H1 (cell line): Measurements from ENCODE around the gene FOXO1. TPM values are rescaled to one million over a fixed set of nuclear protein-coding genes. Genes with fewer than 3 reads are reported as not detected.

ENCODE experiments used
- CTCF ChIA-PET: fragments of 300-600 bp; sonication (Branson Sonifier 250); formaldehyde crosslinking; loops from one replicate; lab custom pipeline; 2021; ENCODE audit not compliant: partially characterized antibody; lab: Charles Lee
- POLR2A ChIA-PET: fragments of 300-600 bp; sonication (Branson Sonifier 250); formaldehyde crosslinking; loops from one replicate; lab custom pipeline; 2021; ENCODE audit warnings: inconsistent platforms; ENCODE audit not compliant: partially characterized antibody; lab: Charles Lee
- DNase-seq, 2 experiments: peaks; one replicate each; pipeline versions ENCODE4 v3.0.0 to v3.0.0-alpha.2; 2010 to 2022; ENCODE audit warnings: low spot score in 2 of 2, low read depth in 1 of 2, mixed read lengths in 1 of 2
- FAIRE-seq: peaks from 2 replicates; lab custom pipeline; 2011; peaks lifted over from hg19 to GRCh38; lab: Jason Lieb, UNC
- H2AFZ ChIP-seq: 2 replicates; pipeline ENCODE4 v1.8.1; 2012; ENCODE audit warnings: low read length, inconsistent platforms
- H2AK5ac ChIP-seq: 2 replicates; pipeline ENCODE4 v1.6.1; 2013; ENCODE audit warnings: low read depth, low read length
- H2BK120ac ChIP-seq: replicated peaks from 2 replicates; pipeline ENCODE3; 2013; ENCODE audit warnings: low read depth, low read length, inconsistent platforms
- H2BK12ac ChIP-seq: 2 replicates; pipeline ENCODE4 v1.6.1; 2013; ENCODE audit warnings: low read depth, low read length
- H2BK15ac ChIP-seq: 2 replicates; pipeline ENCODE4 v1.6.1; 2013; ENCODE audit warnings: low read length
- H2BK20ac ChIP-seq: 2 replicates; pipeline ENCODE4 v1.6.1; 2013; ENCODE audit warnings: low read length
- H2BK5ac ChIP-seq: 2 replicates; pipeline ENCODE4 v1.6.1; 2013; ENCODE audit warnings: low read depth, low read length
- H3K14ac ChIP-seq: 2 replicates; pipeline ENCODE4 v1.6.1; 2013; ENCODE audit warnings: inconsistent platforms; ENCODE audit not compliant: insufficient read length
- H3K18ac ChIP-seq: 2 replicates; pipeline ENCODE4 v1.6.1; 2013; ENCODE audit warnings: low read length; ENCODE audit errors: extremely low read depth
- H3K23ac ChIP-seq: 2 replicates; pipeline ENCODE4 v1.6.1; 2013; ENCODE audit warnings: inconsistent platforms; ENCODE audit not compliant: insufficient read length
- H3K23me2 ChIP-seq: 2 replicates; pipeline ENCODE4 v1.6.1; 2013; ENCODE audit warnings: low read depth, low read length
- H3K27ac ChIP-seq: 2 replicates; pipeline ENCODE4 v1.6.1; 2011; ENCODE audit warnings: low read depth, low read length, inconsistent platforms
- H3K27me3 ChIP-seq, 4 experiments: replicated peaks in 1 of 4; 1 replicate in 1 of 4; 2 replicates in 3 of 4; pipeline versions ENCODE4 v1.6.1 to v1.8.1; 2011 to 2013; ENCODE audit warnings: low read length in 3 of 4, mild to moderate bottlenecking in 3 of 4, inconsistent platforms in 2 of 4, mixed read lengths in 2 of 4, moderate library complexity in 1 of 4; ENCODE audit not compliant: control insufficient read depth in 3 of 4, insufficient read depth in 3 of 4; ENCODE audit errors: extremely low read depth in 1 of 4
- H3K36me3 ChIP-seq, 4 experiments: 2 replicates each; pipeline versions ENCODE4 v1.6.1 to v1.8.1; 2011 to 2013; ENCODE audit warnings: mild to moderate bottlenecking in 4 of 4, low read length in 3 of 4, moderate library complexity in 2 of 4, control low read depth in 1 of 4, inconsistent platforms in 1 of 4; ENCODE audit not compliant: insufficient read depth in 4 of 4, control insufficient read depth in 2 of 4
- H3K4ac ChIP-seq: replicated peaks from 2 replicates; pipeline ENCODE3; 2013; ENCODE audit warnings: low read length, low read depth, mixed read lengths, inconsistent platforms; ENCODE audit not compliant: insufficient read length
- H3K4me1 ChIP-seq, 4 experiments: replicated peaks in 1 of 4; 1 replicate in 1 of 4; 2 replicates in 3 of 4; pipeline versions ENCODE4 v1.6.1 to v1.8.1; 2011 to 2013; ENCODE audit warnings: low read length in 3 of 4, inconsistent platforms in 2 of 4, mixed read lengths in 1 of 4; ENCODE audit not compliant: insufficient read depth in 4 of 4, control insufficient read depth in 3 of 4
- H3K4me2 ChIP-seq, 2 experiments: 2 replicates each; pipeline versions ENCODE4 v1.6.1 to v1.8.1; 2011 to 2013; ENCODE audit warnings: low read depth in 2 of 2, low read length in 2 of 2, control low read depth in 1 of 2, inconsistent platforms in 1 of 2, mild to moderate bottlenecking in 1 of 2; ENCODE audit not compliant: insufficient read depth in 1 of 2
- H3K4me3 ChIP-seq, 4 experiments: fragments of 200-600, 300-600 bp in 1 of 4; sonication (generic), shearing (Covaris generic), sonication (Bioruptor Twin) in 1 of 4; 2 replicates each; pipeline versions ENCODE4 v1.5.1 to v1.8.1; 2011 to 2016; ENCODE audit warnings: low read length in 4 of 4, low read depth in 3 of 4, control low read depth in 2 of 4, inconsistent platforms in 2 of 4, mild to moderate bottlenecking in 2 of 4, mixed read lengths in 1 of 4, moderate library complexity in 1 of 4; ENCODE audit not compliant: insufficient read depth in 2 of 4; ENCODE audit errors: extremely low read depth in 1 of 4
- H3K56ac ChIP-seq: replicated peaks from 2 replicates; pipeline ENCODE3; 2013; ENCODE audit warnings: low read depth, mild to moderate bottlenecking, mixed read lengths, low read length, inconsistent platforms; ENCODE audit not compliant: insufficient read length
- H3K79me1 ChIP-seq: 2 replicates; pipeline ENCODE4 v1.6.1; 2013; ENCODE audit warnings: low read depth, low read length, control low read depth
- H3K79me2 ChIP-seq, 2 experiments: 2 replicates each; pipeline versions ENCODE4 v1.6.1 to v1.8.1; 2012 to 2013; ENCODE audit warnings: low read length in 2 of 2, mild to moderate bottlenecking in 2 of 2, inconsistent platforms in 1 of 2; ENCODE audit not compliant: insufficient read depth in 2 of 2, control insufficient read depth in 1 of 2
- H3K9ac ChIP-seq, 4 experiments: replicated peaks in 1 of 4; 1 replicate in 1 of 4; 2 replicates in 3 of 4; pipeline versions ENCODE4 v1.6.1 to v1.8.1; 2011 to 2013; ENCODE audit warnings: low read depth in 3 of 4, low read length in 3 of 4, control low read depth in 2 of 4, mild to moderate bottlenecking in 2 of 4, moderate library complexity in 2 of 4, inconsistent platforms in 1 of 4; ENCODE audit errors: extremely low read depth in 1 of 4
- H3K9me3 ChIP-seq, 2 experiments: 2 replicates each; pipeline versions ENCODE4 v1.6.1 to v1.8.1; 2012 to 2013; ENCODE audit warnings: mild to moderate bottlenecking in 2 of 2, moderate library complexity in 2 of 2, control low read depth in 1 of 2, inconsistent platforms in 1 of 2, low read depth in 1 of 2, low read length in 1 of 2, mixed read lengths in 1 of 2; ENCODE audit not compliant: insufficient read depth in 2 of 2
- H4K20me1 ChIP-seq, 2 experiments: replicated peaks in 1 of 2; 2 replicates each; pipeline versions ENCODE3 to v1.8.1; 2011 to 2013; ENCODE audit warnings: inconsistent platforms in 2 of 2, low read length in 2 of 2, mild to moderate bottlenecking in 1 of 2; ENCODE audit not compliant: insufficient read depth in 2 of 2, control insufficient read depth in 1 of 2
- H4K5ac ChIP-seq: 2 replicates; pipeline ENCODE4 v1.6.1; 2013; ENCODE audit warnings: low read length, low read depth, mixed read lengths, inconsistent platforms; ENCODE audit not compliant: insufficient read length
- H4K8ac ChIP-seq: 2 replicates; pipeline ENCODE4 v1.8.0; 2013; ENCODE audit warnings: mild to moderate bottlenecking, moderate library complexity, low read length, inconsistent platforms; ENCODE audit not compliant: insufficient read depth; ENCODE audit errors: extremely low read depth
- H4K91ac ChIP-seq: replicated peaks from 2 replicates; pipeline ENCODE3; 2013; ENCODE audit warnings: low read length, mixed read lengths, inconsistent platforms; ENCODE audit not compliant: insufficient read length
- CBX8 ChIP-seq: fragments of 300-800, 300-1000 bp; sonication (generic); IDR thresholded peaks from 2 replicates; pipeline ENCODE4 v1.7.1; 2016; ENCODE audit warnings: low read depth, low read length, borderline replicate concordance
- CHD2 ChIP-seq: IDR thresholded peaks from 2 replicates; pipeline ENCODE4 v1.6.1; 2012; ENCODE audit warnings: low read length, improper control_type of control experiment
- CREB1 ChIP-seq: IDR thresholded peaks from 2 replicates; pipeline ENCODE4 v1.6.1; 2012; ENCODE audit warnings: inconsistent platforms
- EGR1 ChIP-seq: IDR thresholded peaks from 2 replicates; pipeline ENCODE4 v1.6.1; 2011; ENCODE audit warnings: low read depth, low read length, borderline replicate concordance
- FOSL1 ChIP-seq: IDR thresholded peaks from 2 replicates; pipeline ENCODE4 v1.6.1; 2011; ENCODE audit warnings: mild to moderate bottlenecking, low read depth, low read length, moderate library complexity; ENCODE audit not compliant: insufficient read depth
- GABPA ChIP-seq: IDR thresholded peaks from 2 replicates; pipeline ENCODE4 v1.6.1; 2011; ENCODE audit warnings: mild to moderate bottlenecking, low read length, moderate library complexity, borderline replicate concordance; ENCODE audit not compliant: insufficient read depth
- HDAC6 ChIP-seq: IDR thresholded peaks from one replicate; pipeline ENCODE4 v1.7.1; 2012; ENCODE audit warnings: low read depth, mild to moderate bottlenecking, inconsistent platforms, low read length, moderate library complexity
- JUN ChIP-seq: IDR thresholded peaks from 2 replicates; pipeline ENCODE4 v1.6.1; 2011; ENCODE audit warnings: low read depth, mild to moderate bottlenecking, improper control_type of control experiment, low read length
- JUND ChIP-seq: IDR thresholded peaks from 2 replicates; pipeline ENCODE4 v1.6.1; 2011; ENCODE audit warnings: mild to moderate bottlenecking, improper control_type of control experiment, low read length
- NRF1 ChIP-seq: IDR thresholded peaks from 2 replicates; pipeline ENCODE4 v1.6.1; 2011; ENCODE audit warnings: mild to moderate bottlenecking, low read depth, low read length, improper control_type of control experiment
- RFX5 ChIP-seq: IDR thresholded peaks from 2 replicates; pipeline ENCODE4 v1.6.1; 2011; ENCODE audit warnings: low read depth, low read length, improper control_type of control experiment, borderline replicate concordance
- RNF2 ChIP-seq: fragments of 200-900, 300-1000 bp; sonication (generic); IDR thresholded peaks from 2 replicates; pipeline ENCODE4 v1.7.1; 2016; ENCODE audit warnings: borderline replicate concordance, low read depth, mild to moderate bottlenecking, antibody characterized with exemption, low read length; ENCODE audit not compliant: poor library complexity, severe bottlenecking; ENCODE audit errors: missing control alignments
- SIRT6 ChIP-seq: IDR thresholded peaks from one replicate; pipeline ENCODE4 v1.7.1; 2012; ENCODE audit warnings: low read length, inconsistent platforms
- SIX5 ChIP-seq: IDR thresholded peaks from 2 replicates; pipeline ENCODE4 v1.6.1; 2011; ENCODE audit warnings: mild to moderate bottlenecking, low read depth, low read length
- SP4 ChIP-seq: IDR thresholded peaks from 2 replicates; pipeline ENCODE4 v1.6.1; 2012; ENCODE audit warnings: low read length, inconsistent platforms
- TAF1 ChIP-seq: IDR thresholded peaks from 2 replicates; pipeline ENCODE4 v1.6.1; 2011; ENCODE audit warnings: mild to moderate bottlenecking, low read depth, low read length
- WGBS, 2 experiments: shearing (Covaris generic) in 1 of 2; methylation state at CpG; one replicate each; pipeline versions ENCODE4 v1.1.6 to v1.1.7; 2013 to 2015; ENCODE audit warnings: low lambda C conversion rate in 2 of 2, mixed read lengths in 2 of 2, inconsistent platforms in 1 of 2, low coverage in 1 of 2, missing lambda C conversion rate in 1 of 2; ENCODE audit not compliant: insufficient replicate concordance in 2 of 2, insufficient coverage in 1 of 2, insufficient read length in 1 of 2; ENCODE audit errors: extremely low coverage in 1 of 2, missing lambda C conversion rate in 1 of 2; 5-methylcytosine and 5-hydroxymethylcytosine counted together
- polyA plus RNA-seq, 7 experiments: library from polyadenylated mRNA; depleted of rRNA in 3 of 7; stranded (reverse) in 5 of 7; unstranded in 2 of 7; fragments of >200 nt in 5 of 7; fragments of 200-250 nt in 2 of 7; gene quantifications; 1 replicate in 5 of 7; 2 replicates in 1 of 7; 4 replicates in 1 of 7; pipeline versions ENCODE4 v1.2.1 to v1.2.3, GENCODE V29; 2011 to 2013; ENCODE audit warnings: missing spikeins in 2 of 7, mixed read lengths in 2 of 7
- total RNA-seq: library from RNA; stranded (reverse); fragmentation: NEBNext Ultra II Directional; extraction: Animal tissue kit (Norgen Biotek cat#: 25700); gene quantifications from 2 replicates; pipeline ENCODE4 v1.2.1, GENCODE V29; 2021

FOXO1 gene
- total and polyA plus RNA-seq, 2 of the 8 experiments (the other 6 are each of a cell fraction or from before 2014, with no cell fraction given): 35.3 to 56.9 TPM

GRCh38 chr13:40640202-40640601 lies 26.2 kb downstream of the FOXO1 start:
- H3K23me2 ChIP-seq: no peaks in the 10 kb centered on the region
- peaks cover 0 to 3% (median 0%) of the 10 kb centered on the region in 4 experiments; a peak in 1 of 8 replicates for H3K36me3 ChIP-seq
- no peak overlapping the region for H3K9ac ChIP-seq
- no peak overlapping the region for H3K27ac ChIP-seq
- no peak for DNase-seq
- no peak overlapping the region for H2BK120ac ChIP-seq
- H3K4me3 ChIP-seq: no peak overlapping the region
- no peak overlapping the region for H4K8ac ChIP-seq
- H3K4me1 ChIP-seq: peaks cover 4 to 16% (median 10%) of the 10 kb centered on the region in 4 experiments
- H3K14ac ChIP-seq: no peak overlapping the region
- no peak overlapping the region for H3K4me2 ChIP-seq
- H3K27me3 ChIP-seq: no peaks in the 10 kb centered on the region
- no peak overlapping the region for H4K5ac ChIP-seq
- H2BK20ac ChIP-seq: no peak overlapping the region
- H3K23ac ChIP-seq: no peak overlapping the region
- FAIRE-seq: no peak
- no peaks in the 10 kb centered on the region for H3K9me3 ChIP-seq
- peaks cover 34 to 99% of the 10 kb centered on the region in 2 experiments for H3K79me2 ChIP-seq
- H3K18ac ChIP-seq: no peak overlapping the region
- H2BK15ac ChIP-seq: no peak overlapping the region
- H2AFZ ChIP-seq: no peak overlapping the region
- no peak overlapping the region for H4K91ac ChIP-seq
- ChIA-PET CTCF (interaction anchor here (0.6 to 2.3 kb wide), 3 partner anchors 13 to 122 kb away, joined by 3 to 8 read pairs (median 3); no protein-coding TSS in a partner anchor), POLR2A (no interaction called here)
- no peak overlapping the region for H2BK5ac ChIP-seq
- no peak overlapping the region for H2AK5ac ChIP-seq
- no peak overlapping the region for H2BK12ac ChIP-seq
- H4K20me1 ChIP-seq: peaks cover 21 to 32% of the 10 kb centered on the region in 2 experiments
- no peak overlapping the region for H3K56ac ChIP-seq
- WGBS, 2 experiments: 74% methylated on average over 6 of the region's 6 CpGs; no CpG with 5 or more reads in 1 of the 2 experiments
- no peak overlapping the region for H3K4ac ChIP-seq
- H3K79me1 ChIP-seq: peaks cover 10% of the 10 kb centered on the region
- TF ChIP-seq SIRT6 (no peak), TAF1 (no peak), HDAC6 (no peak), JUN (no peak), RNF2 (no peak), CREB1 (no peak), SIX5 (no peak), GABPA (no peak), FOSL1 (no peak), EGR1 (no peak), CHD2 (no peak), CBX8 (no peak), NRF1 (no peak), RFX5 (no peak), SP4 (no peak), JUND (no peak)
